IMR-90 (cell line): ENCODE measurements around the gene CLEC4G. TPM values are rescaled to one million over a fixed set of nuclear protein-coding genes. Genes with fewer than 3 reads are reported as not detected.

Experiments
- ATAC-seq: fragments of 200-7000 bp; cut with Tn5 transposase; 2 replicates; pipeline ENCODE4 v1.9.1; 2020; ENCODE audit warnings: low read depth, mild to moderate bottlenecking, moderate library complexity
- BruUV-seq: library from RNA; stranded (reverse); fragments of 400-500 nt; replicated peaks from 2 replicates; lab custom pipeline; 2021; lab: Mats Ljungman, UMichigan
- CTCF ChIA-PET: fragments of 300-600 bp; formaldehyde crosslinking; extraction: SDS; loops from one replicate; lab custom pipeline; 2021; ENCODE audit warnings: antibody characterized with exemption; lab: Yijun Ruan, JAX
- POLR2A ChIA-PET: fragments of 300-600 bp; sonication (Branson Sonifier 250); formaldehyde crosslinking; loops from one replicate; lab custom pipeline; 2022; ENCODE audit warnings: antibody characterized with exemption; ENCODE audit not compliant: unreplicated experiment; lab: Charles Lee
- DNase-seq: peaks from one replicate; pipeline ENCODE4 v3.0.0; 2013
- H2AFZ ChIP-seq: replicated peaks from 2 replicates; pipeline ENCODE3; 2013; ENCODE audit warnings: low read length, mild to moderate bottlenecking; ENCODE audit not compliant: poor library complexity
- H2AK5ac ChIP-seq: 2 replicates; pipeline ENCODE4 v1.6.1; 2013; ENCODE audit warnings: low read depth, low read length, inconsistent platforms
- H2AK9ac ChIP-seq: replicated peaks from 2 replicates; pipeline ENCODE3; 2013; ENCODE audit warnings: mild to moderate bottlenecking, low read depth, low read length, moderate library complexity; ENCODE audit not compliant: poor library complexity
- H2BK120ac ChIP-seq: 2 replicates; pipeline ENCODE4 v1.6.1; 2013; ENCODE audit warnings: low read depth, low read length, inconsistent platforms
- H2BK15ac ChIP-seq: 3 replicates; pipeline ENCODE4 v1.6.1; 2013; ENCODE audit warnings: low read depth, low read length, inconsistent platforms
- H2BK20ac ChIP-seq: 2 replicates; pipeline ENCODE4 v1.6.1; 2013; ENCODE audit warnings: low read depth, mild to moderate bottlenecking, inconsistent platforms, low read length, moderate library complexity
- H2BK5ac ChIP-seq: 2 replicates; pipeline ENCODE4 v1.6.1; 2013; ENCODE audit warnings: mild to moderate bottlenecking, low read depth, low read length, inconsistent platforms; ENCODE audit not compliant: poor library complexity, severe bottlenecking
- H3K14ac ChIP-seq: replicated peaks from 2 replicates; pipeline ENCODE4 v1.6.1; 2013; ENCODE audit warnings: low read depth, low read length, inconsistent platforms
- H3K18ac ChIP-seq: 2 replicates; pipeline ENCODE4 v1.6.1; 2013; ENCODE audit warnings: low read depth, low read length, control low read depth
- H3K23ac ChIP-seq: 2 replicates; pipeline ENCODE4 v1.6.1; 2013; ENCODE audit warnings: low read depth, low read length, inconsistent platforms
- H3K27ac ChIP-seq: 2 replicates; pipeline ENCODE4 v1.5.1; 2013; ENCODE audit warnings: mild to moderate bottlenecking, control low read depth, low read length; ENCODE audit not compliant: insufficient read depth
- H3K27me3 ChIP-seq: 2 replicates; pipeline ENCODE4 v1.6.1; 2013; ENCODE audit warnings: low read length; ENCODE audit not compliant: control insufficient read depth, insufficient read depth
- H3K36me3 ChIP-seq: 2 replicates; pipeline ENCODE4 v1.6.1; 2013; ENCODE audit warnings: low read length, mixed read lengths; ENCODE audit not compliant: control insufficient read depth, insufficient read depth
- H3K4ac ChIP-seq: 2 replicates; pipeline ENCODE4 v1.6.1; 2013; ENCODE audit warnings: low read depth, low read length, inconsistent platforms
- H3K4me1 ChIP-seq: 2 replicates; pipeline ENCODE4 v1.6.1; 2013; ENCODE audit warnings: low read length, mixed read lengths; ENCODE audit not compliant: control insufficient read depth, insufficient read depth
- H3K4me2 ChIP-seq: 2 replicates; pipeline ENCODE4 v1.6.1; 2013; ENCODE audit warnings: low read depth, mild to moderate bottlenecking, control low read depth, low read length, moderate library complexity
- H3K4me3 ChIP-seq: 2 replicates; pipeline ENCODE4 v1.5.1; 2013; ENCODE audit warnings: low read depth, mild to moderate bottlenecking, control low read depth, low read length, moderate library complexity; ENCODE audit not compliant: insufficient read depth
- H3K56ac ChIP-seq: 2 replicates; pipeline ENCODE4 v1.6.1; 2013; ENCODE audit warnings: low read length, inconsistent platforms; ENCODE audit not compliant: insufficient read depth; ENCODE audit errors: extremely low read depth
- H3K79me1 ChIP-seq, 2 experiments: 2 replicates each; pipeline ENCODE4 v1.6.1; 2013; ENCODE audit warnings: low read length in 2 of 2, inconsistent platforms in 1 of 2, low read depth in 1 of 2
- H3K9ac ChIP-seq: 2 replicates; pipeline ENCODE4 v1.6.1; 2013; ENCODE audit warnings: low read depth, low read length, control low read depth
- H3K9me1 ChIP-seq: 2 replicates; pipeline ENCODE4 v1.6.1; 2013; ENCODE audit warnings: low read length, inconsistent platforms; ENCODE audit not compliant: insufficient read depth
- H3K9me3 ChIP-seq: 2 replicates; pipeline ENCODE4 v1.6.1; 2013; ENCODE audit warnings: low read length; ENCODE audit not compliant: control insufficient read depth, insufficient read depth
- H4K20me1 ChIP-seq: 2 replicates; pipeline ENCODE4 v1.6.1; 2013; ENCODE audit warnings: low read length, inconsistent platforms; ENCODE audit not compliant: insufficient read depth
- H4K5ac ChIP-seq: 2 replicates; pipeline ENCODE4 v1.6.1; 2013; ENCODE audit warnings: mild to moderate bottlenecking, low read depth, low read length, control low read depth
- H4K8ac ChIP-seq, 2 experiments: 2 replicates each; pipeline ENCODE4 v1.6.1; 2013; ENCODE audit warnings: low read depth in 2 of 2, low read length in 2 of 2, control low read depth in 1 of 2, inconsistent platforms in 1 of 2
- H4K91ac ChIP-seq: 2 replicates; pipeline ENCODE4 v1.6.1; 2013; ENCODE audit warnings: low read depth, low read length, inconsistent platforms; ENCODE audit not compliant: insufficient read depth
- CHD1 ChIP-seq: IDR thresholded peaks from 2 replicates; pipeline ENCODE4 v1.6.1; 2012; ENCODE audit warnings: low read depth, low read length, improper control_type of control experiment
- MAZ ChIP-seq: IDR thresholded peaks from 2 replicates; pipeline ENCODE4 v1.6.1; 2012; ENCODE audit warnings: low read depth, mild to moderate bottlenecking, low read length, improper control_type of control experiment, moderate library complexity, borderline replicate concordance
- MXI1 ChIP-seq: IDR thresholded peaks from 2 replicates; pipeline ENCODE4 v1.6.1; 2012; ENCODE audit warnings: low read depth, mild to moderate bottlenecking, low read length, moderate library complexity, borderline replicate concordance
- NFE2L2 ChIP-seq: fragments of 150-350 bp; IDR thresholded peaks from 2 replicates; pipeline ENCODE4 v1.6.1; 2016; ENCODE audit warnings: low read depth, mild to moderate bottlenecking, low read length
- RAD21 ChIP-seq: IDR thresholded peaks from 2 replicates; pipeline ENCODE4 v1.6.1; 2012; ENCODE audit warnings: low read length, improper control_type of control experiment
- SMC3 ChIP-seq: fragments of 150-350 bp; IDR thresholded peaks from 2 replicates; pipeline ENCODE4 v1.6.1; 2016; ENCODE audit warnings: low read depth, mild to moderate bottlenecking, antibody characterized with exemption, low read length, moderate library complexity
- WGBS, 2 experiments: methylation state at CpG; one replicate each; pipeline versions ENCODE4 v1.1.5 to v1.1.7; 2013; ENCODE audit warnings: missing lambda C conversion rate in 2 of 2; ENCODE audit not compliant: insufficient read length in 1 of 2; ENCODE audit errors: extremely low coverage in 2 of 2; 5-methylcytosine and 5-hydroxymethylcytosine counted together
- dilution Hi-C: fragments of 300-500 bp; cut with HindIII; formaldehyde crosslinking; loops from one replicate; pipeline ENCODE4 v1.14.3; 2018; ENCODE audit warnings: low sequenced_read_pairs; ENCODE audit not compliant: unreplicated experiment
- in situ Hi-C: fragments of 300-500 bp; cut with MboI; formaldehyde crosslinking; loops from 3 replicates; pipeline ENCODE4 v1.14.3; 2019; ENCODE audit warnings: low sequenced_read_pairs, inconsistent platforms, mixed read lengths
- intact Hi-C: fragments of 100-400 bp; cut with micrococcal nuclease; formaldehyde crosslinking; loops from 2 replicates; pipeline ENCODE4 v1.10.0; 2022
- polyA plus RNA-seq, 3 experiments: library from polyadenylated mRNA; depleted of rRNA; stranded (reverse); fragments of >200 nt; gene quantifications; 2 replicates each; pipeline ENCODE4 v1.2.3, GENCODE V29; 2012; ENCODE audit warnings: low replicate concordance in 1 of 3
- total RNA-seq: library from RNA; depleted of rRNA; stranded (reverse); fragments of >200 nt; gene quantifications from 2 replicates; pipeline ENCODE4 v1.2.3, GENCODE V29; 2012
- TF ChIP-seq, protein P1 (sequence below): fragments of 150-350 bp; IDR thresholded peaks from 2 replicates; pipeline ENCODE4 v1.6.1; 2017; ENCODE audit warnings: mild to moderate bottlenecking, antibody characterized with exemption, low read length, low read depth
- TF ChIP-seq, protein P2 (sequence below): fragments of 150-350 bp; IDR thresholded peaks from 2 replicates; pipeline ENCODE4 v1.6.1; 2016; ENCODE audit warnings: low read depth, mild to moderate bottlenecking, low read length, moderate library complexity, borderline replicate concordance

Gene CLEC4G
- total and polyA plus RNA-seq, 2 of the 4 experiments (the other 2 are of a cell fraction) = not detected

DNA sequence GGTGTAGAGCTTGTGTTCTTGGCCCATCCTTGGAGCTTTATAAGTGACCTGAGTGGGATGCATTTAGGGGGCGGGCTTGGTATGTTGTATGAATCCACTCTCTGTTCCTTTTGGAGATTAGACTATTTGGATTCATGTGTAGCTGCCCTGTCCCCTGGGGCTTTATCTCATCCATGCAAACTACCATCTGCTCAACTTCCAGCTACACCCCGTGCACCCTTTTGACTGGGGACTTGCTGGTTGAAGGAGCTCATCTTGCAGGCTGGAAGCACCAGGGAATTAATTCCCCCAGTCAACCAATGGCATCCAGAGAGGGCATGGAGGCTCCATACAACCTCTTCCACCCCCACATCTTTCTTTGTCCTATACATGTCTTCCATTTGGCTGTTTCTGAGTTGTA, 37.3 kb upstream of the CLEC4G start:
- H3K27me3 ChIP-seq = peaks cover 10% of the 10 kb centered on the region
- ChIA-PET CTCF (no interaction called here), POLR2A (no interaction called here)
- H3K9me1 ChIP-seq = no peaks in the 10 kb centered on the region
- no peak overlapping the region for H2BK120ac ChIP-seq
- H2BK15ac ChIP-seq = no peak overlapping the region
- H3K9ac ChIP-seq = no peak overlapping the region
- no peaks in the 10 kb centered on the region for H3K79me1 ChIP-seq
- H4K5ac ChIP-seq = no peak overlapping the region
- H2AK5ac ChIP-seq = no peak overlapping the region
- H2BK20ac ChIP-seq = no peak overlapping the region
- no peak overlapping the region for H3K4ac ChIP-seq
- no peak overlapping the region for H2AK9ac ChIP-seq
- intact Hi-C loops = no loop called here
- in situ Hi-C loops = no loop called here
- TF ChIP-seq MAZ (no peak), SMC3 (no peak), RAD21 (no peak), NFE2L2 (no peak), MXI1 (no peak), CHD1 (no peak)
- TF ChIP-seq, protein P1, sequence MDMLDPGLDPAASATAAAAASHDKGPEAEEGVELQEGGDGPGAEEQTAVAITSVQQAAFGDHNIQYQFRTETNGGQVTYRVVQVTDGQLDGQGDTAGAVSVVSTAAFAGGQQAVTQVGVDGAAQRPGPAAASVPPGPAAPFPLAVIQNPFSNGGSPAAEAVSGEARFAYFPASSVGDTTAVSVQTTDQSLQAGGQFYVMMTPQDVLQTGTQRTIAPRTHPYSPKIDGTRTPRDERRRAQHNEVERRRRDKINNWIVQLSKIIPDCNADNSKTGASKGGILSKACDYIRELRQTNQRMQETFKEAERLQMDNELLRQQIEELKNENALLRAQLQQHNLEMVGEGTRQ = no peak
- TF ChIP-seq, protein P2, sequence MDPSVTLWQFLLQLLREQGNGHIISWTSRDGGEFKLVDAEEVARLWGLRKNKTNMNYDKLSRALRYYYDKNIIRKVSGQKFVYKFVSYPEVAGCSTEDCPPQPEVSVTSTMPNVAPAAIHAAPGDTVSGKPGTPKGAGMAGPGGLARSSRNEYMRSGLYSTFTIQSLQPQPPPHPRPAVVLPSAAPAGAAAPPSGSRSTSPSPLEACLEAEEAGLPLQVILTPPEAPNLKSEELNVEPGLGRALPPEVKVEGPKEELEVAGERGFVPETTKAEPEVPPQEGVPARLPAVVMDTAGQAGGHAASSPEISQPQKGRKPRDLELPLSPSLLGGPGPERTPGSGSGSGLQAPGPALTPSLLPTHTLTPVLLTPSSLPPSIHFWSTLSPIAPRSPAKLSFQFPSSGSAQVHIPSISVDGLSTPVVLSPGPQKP = no peak
- WGBS, 2 experiments = no CpG with 5 or more reads among the region's 2 CpGs
- no peak overlapping the region for H3K27ac ChIP-seq
- H3K56ac ChIP-seq = no peak overlapping the region
- H3K36me3 ChIP-seq = no peaks in the 10 kb centered on the region
- H3K23ac ChIP-seq = no peak overlapping the region
- no peak overlapping the region for H3K4me2 ChIP-seq
- DNase-seq (no peak), ATAC-seq (no peak)
- H4K20me1 ChIP-seq = no peaks in the 10 kb centered on the region
- dilution Hi-C loops = no loop called here
- H3K4me3 ChIP-seq = no peak overlapping the region
- H3K18ac ChIP-seq = no peak overlapping the region
- H4K91ac ChIP-seq = no peak overlapping the region
- H4K8ac ChIP-seq = no peak overlapping the region
- H3K9me3 ChIP-seq = no peaks in the 10 kb centered on the region
- H2BK5ac ChIP-seq = no peak overlapping the region
- no peak overlapping the region for H2AFZ ChIP-seq
- H3K14ac ChIP-seq = no peak overlapping the region
- no peaks in the 10 kb centered on the region for H3K4me1 ChIP-seq
- no TSS peak for BruUV-seq
